K562 (cell line): Measurements from ENCODE around the gene SORT1. TPM values are rescaled to one million over a fixed set of nuclear protein-coding genes. Genes with fewer than 3 reads are reported as not detected.

Source experiments
- ETV1 ChIP-seq: fragments of 450-650 bp; conservative IDR thresholded peaks from 2 replicates; pipeline ENCODE4 v1.6.1; 2016; ENCODE audit warnings: missing genetic modification characterization, control low read depth, low read depth, missing compliant biosample characterization
- FOXK2 ChIP-seq, 2 experiments: fragments of 450-650 bp; IDR thresholded peaks in 1 of 2; conservative IDR thresholded peaks in 1 of 2; 2 replicates each; pipeline ENCODE4 v1.6.1; 2016; ENCODE audit warnings: low read depth in 2 of 2, mild to moderate bottlenecking in 1 of 2
- HDAC3 ChIP-seq: fragments of 450-650 bp; IDR thresholded peaks from 2 replicates; pipeline ENCODE4 v1.6.1; 2018; ENCODE audit warnings: borderline replicate concordance, mild to moderate bottlenecking, moderate library complexity; ENCODE audit not compliant: partially characterized antibody
- HDAC8 ChIP-seq: fragments of 450-650 bp; IDR thresholded peaks from 2 replicates; pipeline ENCODE4 v1.6.1; 2016; ENCODE audit warnings: mild to moderate bottlenecking, missing genetic modification characterization, moderate library complexity, missing compliant biosample characterization
- KLF10 ChIP-seq: fragments of 250-450 bp; sonication (Bioruptor Pico); IDR thresholded peaks from 2 replicates; pipeline ENCODE4 v1.6.1; 2021; ENCODE audit warnings: matching md5 sums
- NR2F6 ChIP-seq: fragments of 450-650 bp; formaldehyde crosslinking; IDR thresholded peaks from 2 replicates; pipeline ENCODE4 v1.4.0; 2020; ENCODE audit warnings: mild to moderate bottlenecking
- PHTF2 ChIP-seq: fragments of 250-450 bp; sonication (Bioruptor Pico); IDR thresholded peaks from 2 replicates; pipeline ENCODE4 v1.5.0; 2021; ENCODE audit warnings: mild to moderate bottlenecking
- POLR2G ChIP-seq: fragments of 200-400 bp; formaldehyde crosslinking; IDR thresholded peaks from 2 replicates; pipeline ENCODE4 v1.6.1; 2017; ENCODE audit warnings: low read depth, mild to moderate bottlenecking, antibody characterized with exemption, low read length, moderate library complexity
- PPARD ChIP-seq: fragments of 250-450 bp; sonication (Bioruptor Pico); IDR thresholded peaks from 2 replicates; pipeline ENCODE4 v1.8.0; 2022; ENCODE audit warnings: inconsistent platforms, mild to moderate bottlenecking, moderate library complexity
- SMARCA4 ChIP-seq: fragments of 450-650 bp; IDR thresholded peaks from 2 replicates; pipeline ENCODE4 v1.6.1; 2016
- SRSF9 ChIP-seq: fragments of 200-400 bp; formaldehyde crosslinking; IDR thresholded peaks from 2 replicates; pipeline ENCODE4 v1.6.1; 2017; ENCODE audit warnings: low read depth, low read length, borderline replicate concordance
- STAT5B ChIP-seq: fragments of 250-450 bp; sonication (Bioruptor Pico); IDR thresholded peaks from 2 replicates; pipeline ENCODE4 v1.8.0; 2021; ENCODE audit warnings: mild to moderate bottlenecking, inconsistent platforms
- ZFX ChIP-seq: sonication (generic); formaldehyde crosslinking; IDR thresholded peaks from 2 replicates; pipeline ENCODE4 v1.8.0; 2022; ENCODE audit warnings: mild to moderate bottlenecking, missing genetic modification reagents, moderate library complexity
- polyA plus RNA-seq, 8 experiments: library from polyadenylated mRNA; depleted of rRNA in 4 of 8; stranded (reverse) in 5 of 8; unstranded in 3 of 8; fragments of >200 nt; fragmentation: Nextera tagmentation in 2 of 8; fragmentation: Illumina TruSeq in 1 of 8; extraction: Ambion mirVana in 2 of 8; extraction: Trizol in 1 of 8; gene quantifications; 2 replicates each; pipeline versions ENCODE4 v1.2.1 to v1.2.3, GENCODE V29; 2011 to 2014; ENCODE audit warnings: inconsistent platforms in 1 of 8, missing spikeins in 1 of 8
- total RNA-seq, 7 experiments: library from RNA; depleted of rRNA in 6 of 7; stranded (reverse); fragments of >200 nt in 6 of 7; fragmentation: Illumina TruSeq in 2 of 7; extraction: Trizol in 2 of 7; gene quantifications; 2 replicates each; pipeline versions ENCODE4 v1.2.1 to v1.2.3, GENCODE V29; 2011 to 2021; ENCODE audit warnings: low replicate concordance in 1 of 7
- TF ChIP-seq, protein P1 (sequence below): IDR thresholded peaks from 3 replicates; pipeline ENCODE4 v1.6.1; 2011; ENCODE audit warnings: borderline replicate concordance, mild to moderate bottlenecking, moderate library complexity; ENCODE audit not compliant: insufficient read length; ENCODE audit errors: extremely low read depth
- TF ChIP-seq, protein P2 (sequence below), 2 experiments: fragments of 450-650 bp; formaldehyde crosslinking in 1 of 2; IDR thresholded peaks; 2 replicates each; pipeline versions ENCODE4 v1.4.0 to v1.6.1; 2014 to 2020; ENCODE audit warnings: mild to moderate bottlenecking in 2 of 2, borderline replicate concordance in 1 of 2, low read depth in 1 of 2

SORT1 gene
- total and polyA plus RNA-seq, 9 of the 15 experiments (the other 6 are each of a cell fraction or from before 2014, with no cell fraction given), result 27.4 to 112 (median 65.0) TPM

DNA sequence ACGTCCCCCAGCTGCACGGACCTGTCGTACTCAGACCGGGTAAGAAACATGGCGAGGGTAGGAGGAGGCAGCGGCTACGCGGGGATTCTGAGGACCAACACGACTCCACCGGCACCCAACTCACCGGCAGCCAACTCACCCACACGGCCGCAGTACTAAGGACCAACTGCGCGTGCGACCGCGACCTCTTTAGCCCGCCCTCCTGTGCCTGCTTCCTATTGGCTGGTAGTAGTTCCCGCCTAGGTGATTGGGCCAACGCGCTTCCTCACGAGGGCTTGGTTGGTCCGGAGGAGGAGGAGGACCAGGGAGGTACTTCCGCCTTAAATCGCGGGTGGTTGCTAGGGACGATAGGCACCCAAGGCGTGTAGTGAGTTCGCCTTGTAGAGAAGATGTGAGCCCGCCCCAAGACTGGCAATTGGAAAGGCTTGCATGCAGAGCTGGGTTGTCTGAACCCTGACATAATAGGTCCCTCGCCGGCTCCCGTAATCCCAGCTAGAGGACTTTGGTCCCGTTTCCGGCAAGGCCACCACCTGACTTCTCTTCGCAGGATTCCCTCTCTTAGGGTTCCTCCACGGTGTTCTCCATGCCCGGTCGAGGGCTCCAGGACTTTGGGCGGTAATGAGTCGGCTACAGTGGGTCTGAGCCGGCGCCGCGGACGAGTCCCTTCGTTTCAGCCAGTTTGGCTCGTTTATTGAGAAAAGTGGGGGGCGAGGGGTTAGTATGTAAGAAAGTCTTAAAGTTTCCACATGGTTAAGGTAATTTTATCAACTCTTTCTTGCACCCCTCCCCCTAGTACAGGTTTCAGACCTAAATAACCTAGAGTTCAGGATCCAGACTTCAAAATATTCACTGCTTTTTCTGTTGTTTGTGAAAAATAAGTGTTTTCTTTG lies 28.8 kb upstream of the SORT1 start, which contains the start of gene PSMA5 (continued):
- TF ChIP-seq ETV1 (tag), result peak; percentile 73
- TF ChIP-seq STAT5B (CRISPR knock-in tag), result no peak
- no peak for TF ChIP-seq SRSF9
- TF ChIP-seq, protein P1, sequence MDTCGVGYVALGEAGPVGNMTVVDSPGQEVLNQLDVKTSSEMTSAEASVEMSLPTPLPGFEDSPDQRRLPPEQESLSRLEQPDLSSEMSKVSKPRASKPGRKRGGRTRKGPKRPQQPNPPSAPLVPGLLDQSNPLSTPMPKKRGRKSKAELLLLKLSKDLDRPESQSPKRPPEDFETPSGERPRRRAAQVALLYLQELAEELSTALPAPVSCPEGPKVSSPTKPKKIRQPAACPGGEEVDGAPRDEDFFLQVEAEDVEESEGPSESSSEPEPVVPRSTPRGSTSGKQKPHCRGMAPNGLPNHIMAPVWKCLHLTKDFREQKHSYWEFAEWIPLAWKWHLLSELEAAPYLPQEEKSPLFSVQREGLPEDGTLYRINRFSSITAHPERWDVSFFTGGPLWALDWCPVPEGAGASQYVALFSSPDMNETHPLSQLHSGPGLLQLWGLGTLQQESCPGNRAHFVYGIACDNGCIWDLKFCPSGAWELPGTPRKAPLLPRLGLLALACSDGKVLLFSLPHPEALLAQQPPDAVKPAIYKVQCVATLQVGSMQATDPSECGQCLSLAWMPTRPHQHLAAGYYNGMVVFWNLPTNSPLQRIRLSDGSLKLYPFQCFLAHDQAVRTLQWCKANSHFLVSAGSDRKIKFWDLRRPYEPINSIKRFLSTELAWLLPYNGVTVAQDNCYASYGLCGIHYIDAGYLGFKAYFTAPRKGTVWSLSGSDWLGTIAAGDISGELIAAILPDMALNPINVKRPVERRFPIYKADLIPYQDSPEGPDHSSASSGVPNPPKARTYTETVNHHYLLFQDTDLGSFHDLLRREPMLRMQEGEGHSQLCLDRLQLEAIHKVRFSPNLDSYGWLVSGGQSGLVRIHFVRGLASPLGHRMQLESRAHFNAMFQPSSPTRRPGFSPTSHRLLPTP, result no peak
- peak in 1 of 2 experiments; percentile 33; a peak in 2 of 4 replicates for TF ChIP-seq FOXK2 (conservative IDR thresholded peaks at IDR 0.05 in 1 of 2, IDR thresholded peaks at IDR 0.05 in 1 of 2; ENCODE audit: low read depth in 2 of 2)
- TF ChIP-seq NR2F6 (CRISPR knock-in tag), result no peak
- TF ChIP-seq PHTF2, result no peak
- 0 out of 2 replicates have a peak, but pooled peaks have one; percentile 54 for TF ChIP-seq SMARCA4
- no peak for TF ChIP-seq PPARD
- TF ChIP-seq HDAC8, result peak; percentile 66; the same call in 1 of the 2 replicates
- no peak for TF ChIP-seq HDAC3
- TF ChIP-seq, protein P2, sequence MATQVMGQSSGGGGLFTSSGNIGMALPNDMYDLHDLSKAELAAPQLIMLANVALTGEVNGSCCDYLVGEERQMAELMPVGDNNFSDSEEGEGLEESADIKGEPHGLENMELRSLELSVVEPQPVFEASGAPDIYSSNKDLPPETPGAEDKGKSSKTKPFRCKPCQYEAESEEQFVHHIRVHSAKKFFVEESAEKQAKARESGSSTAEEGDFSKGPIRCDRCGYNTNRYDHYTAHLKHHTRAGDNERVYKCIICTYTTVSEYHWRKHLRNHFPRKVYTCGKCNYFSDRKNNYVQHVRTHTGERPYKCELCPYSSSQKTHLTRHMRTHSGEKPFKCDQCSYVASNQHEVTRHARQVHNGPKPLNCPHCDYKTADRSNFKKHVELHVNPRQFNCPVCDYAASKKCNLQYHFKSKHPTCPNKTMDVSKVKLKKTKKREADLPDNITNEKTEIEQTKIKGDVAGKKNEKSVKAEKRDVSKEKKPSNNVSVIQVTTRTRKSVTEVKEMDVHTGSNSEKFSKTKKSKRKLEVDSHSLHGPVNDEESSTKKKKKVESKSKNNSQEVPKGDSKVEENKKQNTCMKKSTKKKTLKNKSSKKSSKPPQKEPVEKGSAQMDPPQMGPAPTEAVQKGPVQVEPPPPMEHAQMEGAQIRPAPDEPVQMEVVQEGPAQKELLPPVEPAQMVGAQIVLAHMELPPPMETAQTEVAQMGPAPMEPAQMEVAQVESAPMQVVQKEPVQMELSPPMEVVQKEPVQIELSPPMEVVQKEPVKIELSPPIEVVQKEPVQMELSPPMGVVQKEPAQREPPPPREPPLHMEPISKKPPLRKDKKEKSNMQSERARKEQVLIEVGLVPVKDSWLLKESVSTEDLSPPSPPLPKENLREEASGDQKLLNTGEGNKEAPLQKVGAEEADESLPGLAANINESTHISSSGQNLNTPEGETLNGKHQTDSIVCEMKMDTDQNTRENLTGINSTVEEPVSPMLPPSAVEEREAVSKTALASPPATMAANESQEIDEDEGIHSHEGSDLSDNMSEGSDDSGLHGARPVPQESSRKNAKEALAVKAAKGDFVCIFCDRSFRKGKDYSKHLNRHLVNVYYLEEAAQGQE (IDR thresholded peaks at IDR 0.05; ENCODE audit: borderline replicate concordance), result no peak
- TF ChIP-seq, protein P2 (CRISPR knock-in tag; IDR thresholded peaks at IDR 0.05; ENCODE audit: low read depth), result no peak
- peak; percentile 100 for TF ChIP-seq POLR2G
- TF ChIP-seq ZFX (CRISPR knock-in tag), result peak; percentile 87
- no peak for TF ChIP-seq KLF10 (CRISPR knock-in tag)
